CD8-positive, alpha-beta memory T cell (primary cell): ENCODE results near the gene MOSMO. TPM values are rescaled to one million over a fixed set of nuclear protein-coding genes. Genes with fewer than 3 reads are reported as not detected.
"Not testable (repeated sequence)": the region's sequence is repeated elsewhere in the genome, so short reads cannot be mapped to it uniquely, and the experiment has no call there.

ENCODE experiments used
- CTCF ChIA-PET: fragments of 350-600 bp; sonication (Branson Sonifier 250); formaldehyde crosslinking; loops from one replicate; lab custom pipeline; 2021; ENCODE audit warnings: antibody characterized with exemption; lab: Charles Lee
- POLR2A ChIA-PET: fragments of 350-600 bp; sonication (Branson Sonifier 250); formaldehyde crosslinking; loops from one replicate; lab custom pipeline; 2021; ENCODE audit warnings: antibody characterized with exemption; lab: Charles Lee
- DNase-seq, 5 donors: peaks; one replicate each; pipeline versions ENCODE4 v3.0.0 to v3.0.0-alpha.2; 2020 to 2022; ENCODE audit warnings: mixed read lengths in 1 of 5
- H3K27ac ChIP-seq: one replicate; pipeline ENCODE4 v1.7.0; 2013; ENCODE audit warnings: low read depth, mild to moderate bottlenecking, low read length, moderate library complexity
- H3K27me3 ChIP-seq: 2 replicates; pipeline ENCODE4 v1.7.0; 2013; ENCODE audit warnings: low read length, mild to moderate bottlenecking; ENCODE audit not compliant: insufficient read depth, poor library complexity, severe bottlenecking
- H3K36me3 ChIP-seq: 2 replicates; pipeline ENCODE4 v1.7.0; 2013; ENCODE audit warnings: mild to moderate bottlenecking, low read length, moderate library complexity; ENCODE audit not compliant: insufficient read depth
- H3K4me1 ChIP-seq: 2 replicates; pipeline ENCODE4 v1.7.0; 2013; ENCODE audit warnings: mild to moderate bottlenecking, low read length, moderate library complexity; ENCODE audit not compliant: insufficient read depth
- H3K4me3 ChIP-seq: 2 replicates; pipeline ENCODE4 v1.7.0; 2013; ENCODE audit warnings: mild to moderate bottlenecking, low read length
- H3K9me3 ChIP-seq: 2 replicates; pipeline ENCODE4 v1.7.0; 2013; ENCODE audit warnings: mild to moderate bottlenecking, low read length
- H3K27ac Mint-ChIP-seq, 8 donors: one replicate each; pipeline ENCODE4 v1.8.0; 2020 to 2021; ENCODE audit warnings: mixed read lengths in 8 of 8, mild to moderate bottlenecking in 6 of 8, inconsistent platforms in 3 of 8, moderate library complexity in 3 of 8
- H3K27me3 Mint-ChIP-seq, 2 donors: one replicate each; pipeline ENCODE4 v1.8.0; 2020 to 2021; ENCODE audit warnings: mixed read lengths in 2 of 2, mild to moderate bottlenecking in 1 of 2, moderate library complexity in 1 of 2
- H3K36me3 Mint-ChIP-seq, 3 donors: one replicate each; pipeline ENCODE4 v1.8.0; 2020 to 2021; ENCODE audit warnings: mixed read lengths in 3 of 3, inconsistent platforms in 1 of 3, mild to moderate bottlenecking in 1 of 3
- H3K4me1 Mint-ChIP-seq, 3 donors: one replicate each; pipeline ENCODE4 v1.8.0; 2020 to 2021; ENCODE audit warnings: mixed read lengths in 3 of 3, inconsistent platforms in 1 of 3, mild to moderate bottlenecking in 1 of 3
- H3K4me3 Mint-ChIP-seq, 7 donors: one replicate each; pipeline ENCODE4 v1.8.0; 2020 to 2021; ENCODE audit warnings: mixed read lengths in 7 of 7, mild to moderate bottlenecking in 6 of 7, moderate library complexity in 4 of 7, inconsistent platforms in 2 of 7
- H3K9me3 Mint-ChIP-seq, 5 donors: one replicate each; pipeline ENCODE4 v1.8.0; 2020 to 2022; ENCODE audit warnings: mixed read lengths in 5 of 5, mild to moderate bottlenecking in 3 of 5, moderate library complexity in 2 of 5, inconsistent platforms in 1 of 5
- polyA plus RNA-seq: library from polyadenylated mRNA; unstranded; fragments of 300-500 nt; fragmentation: Illumina TruSeq; gene quantifications from one replicate; pipeline ENCODE4 v1.2.3, GENCODE V29; 2021
- total RNA-seq, 2 experiments: library from RNA; stranded (reverse); gene quantifications; one replicate each; pipeline ENCODE4 v1.2.3, GENCODE V29; 2021

The MOSMO gene
- total and polyA plus RNA-seq, 3 experiments from 2014 or later: 6.1 to 11.4 (median 9.2) TPM

GRCh38 chr16:21991621-21992020, 16.3 kb upstream of the MOSMO start:
- H3K4me1 Mint-ChIP-seq: peaks cover 10 to 33% (median 20%) of the 10 kb centered on the region in 3 donors
- H3K4me3 Mint-ChIP-seq: peak overlapping the region in 1 of 7 donors; percentile 28
- H3K9me3 Mint-ChIP-seq: no peaks in the 10 kb centered on the region
- no peaks in the 10 kb centered on the region for H3K9me3 ChIP-seq
- H3K4me3 ChIP-seq: no peak overlapping the region
- peaks cover 0 to 3% of the 10 kb centered on the region in 2 donors for H3K27me3 Mint-ChIP-seq
- H3K27ac ChIP-seq: no peak overlapping the region
- CTCF ChIA-PET: interaction anchor here (0.9 to 2.2 kb wide), 5 partner anchors 9 to 197 kb away, joined by 3 to 6 read pairs (median 3); no protein-coding TSS in a partner anchor
- no peaks in the 10 kb centered on the region for H3K27me3 ChIP-seq
- peaks cover 0 to 3% (median 3%) of the 10 kb centered on the region in 3 donors for H3K36me3 Mint-ChIP-seq
- POLR2A ChIA-PET: no interaction called here
- peak overlapping the region; percentile 19 to 73 (median 52) for H3K27ac Mint-ChIP-seq
- H3K4me1 ChIP-seq: peaks cover 7% of the 10 kb centered on the region
- no peak for DNase-seq
- H3K36me3 ChIP-seq: no peaks in the 10 kb centered on the region

GRCh38 chr16:21994856-21995465, 12.9 kb upstream of the MOSMO start:
- H3K36me3 ChIP-seq: no peaks in the 10 kb centered on the region
- POLR2A ChIA-PET: no interaction called here
- H3K9me3 Mint-ChIP-seq: no peaks in the 10 kb centered on the region
- no peak overlapping the region for H3K27ac ChIP-seq
- H3K36me3 Mint-ChIP-seq: no peaks in the 10 kb centered on the region
- no peak overlapping the region for H3K4me3 ChIP-seq
- DNase-seq: no peak
- CTCF ChIA-PET: no interaction called here
- H3K27me3 Mint-ChIP-seq: no peaks in the 10 kb centered on the region
- no peaks in the 10 kb centered on the region for H3K9me3 ChIP-seq
- peak overlapping the region in 1 of 8 donors; percentile 94 for H3K27ac Mint-ChIP-seq
- H3K4me1 Mint-ChIP-seq: peaks cover 8 to 27% (median 14%) of the 10 kb centered on the region in 3 donors
- no peaks in the 10 kb centered on the region for H3K27me3 ChIP-seq
- peaks cover 7% of the 10 kb centered on the region for H3K4me1 ChIP-seq
- H3K4me3 Mint-ChIP-seq: no peak overlapping the region

- H3K36me3 ChIP-seq: no peaks in the 10 kb centered on the region
- peaks cover 11 to 17% (median 12%) of the 10 kb centered on the region in 3 donors for H3K4me1 Mint-ChIP-seq
- DNase-seq: no peak
- no peaks in the 10 kb centered on the region for H3K27me3 ChIP-seq
- H3K9me3 Mint-ChIP-seq: no peaks in the 10 kb centered on the region
- CTCF ChIA-PET: interaction anchor here (4.7 to 5.6 kb wide), 2 partner anchors 81 to 191 kb away, joined by 51 to 57 read pairs; no protein-coding TSS in a partner anchor
- no peak overlapping the region for H3K4me3 ChIP-seq
- peaks cover 8% of the 10 kb centered on the region for H3K4me1 ChIP-seq
- H3K4me3 Mint-ChIP-seq: no peak overlapping the region
- POLR2A ChIA-PET: no interaction called here
- no peaks in the 10 kb centered on the region for H3K36me3 Mint-ChIP-seq
- no peak overlapping the region for H3K27ac ChIP-seq
- H3K27me3 Mint-ChIP-seq: no peaks in the 10 kb centered on the region
- H3K27ac Mint-ChIP-seq: no peak overlapping the region
- no peaks in the 10 kb centered on the region for H3K9me3 ChIP-seq
Observed at GRCh38 chr16:21996923-21997696, 10.8 kb upstream of the MOSMO start.

- Mint-ChIP-seq H3K27me3 (no peaks in the 10 kb centered on the region), H3K9me3 (no peaks in the 10 kb centered on the region), H3K27ac (no peak overlapping the region), H3K4me1 (peaks cover 9 to 14% (median 12%) of the 10 kb centered on the region in 3 donors), H3K4me3 (no peak overlapping the region), H3K36me3 (no peaks in the 10 kb centered on the region)
- H3K9me3 ChIP-seq: no peaks in the 10 kb centered on the region
- H3K4me3 ChIP-seq: no peak overlapping the region
- H3K36me3 ChIP-seq: no peaks in the 10 kb centered on the region
- H3K27me3 ChIP-seq: no peaks in the 10 kb centered on the region
- POLR2A ChIA-PET: no interaction called here
- DNase-seq: no peak
- H3K27ac ChIP-seq: no peak overlapping the region
- peaks cover 8% of the 10 kb centered on the region for H3K4me1 ChIP-seq
- CTCF ChIA-PET: interaction anchor here (1.2 to 5.6 kb wide), 4 partner anchors 10 to 190 kb away, joined by 3 to 57 read pairs (median 28); partner anchors contain the start of gene MOSMO
Observed at GRCh38 chr16:21997697-21998480, 10.0 kb upstream of the MOSMO start.

- Histone ChIP-seq H3K27me3 (no peaks in the 10 kb centered on the region), H3K4me1 (peaks cover 8% of the 10 kb centered on the region), H3K4me3 (no peak overlapping the region), H3K9me3 (no peaks in the 10 kb centered on the region), H3K36me3 (no peaks in the 10 kb centered on the region), H3K27ac (no peak overlapping the region)
- no peaks in the 10 kb centered on the region for H3K27me3 Mint-ChIP-seq
- H3K9me3 Mint-ChIP-seq: no peaks in the 10 kb centered on the region
- ChIA-PET POLR2A (interaction anchor here (0.6 to 0.8 kb wide), 2 partner anchors 152 to 187 kb away, joined by 3 to 8 read pairs; no protein-coding TSS in a partner anchor), CTCF (interaction anchor here (0.6 to 9.4 kb wide), 11 partner anchors 10 to 863 kb away, joined by 3 to 115 read pairs (median 4); partner anchors contain the start of gene POLR3E)
- no peak for DNase-seq
- H3K36me3 Mint-ChIP-seq: no peaks in the 10 kb centered on the region
- H3K4me1 Mint-ChIP-seq: peaks cover 11 to 15% (median 15%) of the 10 kb centered on the region in 3 donors
- H3K4me3 Mint-ChIP-seq: peak overlapping the region in 4 of 7 donors; percentile 15 to 59 (median 42)
- peak overlapping the region in 2 of 8 donors; percentile 66 to 90 for H3K27ac Mint-ChIP-seq
Observed at GRCh38 chr16:22001591-22001990, 6.3 kb upstream of the MOSMO start.

GRCh38 chr16:22002047-22002446, 5.9 kb upstream of the MOSMO start:
- H3K27me3 ChIP-seq, H3K9me3 Mint-ChIP-seq: not testable (repeated sequence)
- POLR2A ChIA-PET: interaction anchor here (0.6 to 0.8 kb wide), 3 partner anchors 77 to 186 kb away, joined by 3 to 5 read pairs (median 3); no protein-coding TSS in a partner anchor

GRCh38 chr16:22003195-22003594, 4.7 kb upstream of the MOSMO start:
- H3K4me1 ChIP-seq: peaks cover 8% of the 10 kb centered on the region
- no peak for DNase-seq
- ChIA-PET CTCF (interaction anchor here (0.7 to 9.4 kb wide), 4 partner anchors 75 to 297 kb away, joined by 3 to 115 read pairs (median 30); no protein-coding TSS in a partner anchor), POLR2A (no interaction called here)
- Mint-ChIP-seq H3K27me3 (no peaks in the 10 kb centered on the region), H3K36me3 (peaks cover 0 to 5% (median 0%) of the 10 kb centered on the region in 3 donors), H3K27ac (no peak overlapping the region), H3K4me3 (peak overlapping the region in 1 of 7 donors; percentile 48), H3K4me1 (peaks cover 22 to 26% (median 25%) of the 10 kb centered on the region in 3 donors), H3K9me3 (no peaks in the 10 kb centered on the region)
- H3K36me3 ChIP-seq: no peaks in the 10 kb centered on the region
- H3K27me3 ChIP-seq: no peaks in the 10 kb centered on the region
- H3K9me3 ChIP-seq: no peaks in the 10 kb centered on the region
- H3K27ac ChIP-seq: no peak overlapping the region
- H3K4me3 ChIP-seq: no peak overlapping the region

More at GRCh38 chr16:22002047-22002446, 5.9 kb upstream of the MOSMO start:
- not testable (repeated sequence) for H3K4me3 ChIP-seq, H3K9me3 ChIP-seq, H3K36me3 Mint-ChIP-seq, H3K27ac ChIP-seq, DNase-seq, H3K27me3 Mint-ChIP-seq, H3K4me1 ChIP-seq, H3K36me3 ChIP-seq
- peak overlapping the region in 1 of 8 donors; percentile 7 for H3K27ac Mint-ChIP-seq
- CTCF ChIA-PET: interaction anchor here (0.6 to 9.4 kb wide), 11 partner anchors 11 to 863 kb away, joined by 3 to 115 read pairs (median 4); partner anchors contain the start of gene POLR3E
- H3K4me3 Mint-ChIP-seq: peak overlapping the region in 1 of 7 donors; percentile 49
- H3K4me1 Mint-ChIP-seq: peaks cover 16 to 20% (median 20%) of the 10 kb centered on the region in 3 donors
